Non-pigmented ciliary epithelial cell (primary cell): Measurements from ENCODE around the gene SLCO3A1.
A peak's percentile ranks its signal among the peaks of the same experiment; 100 is the strongest.
"Not testable (repeated sequence)": the region's sequence is repeated elsewhere in the genome, so short reads cannot be mapped to it uniquely, and the experiment has no call there.

Source experiments
- DNase-seq: peaks from one replicate; pipeline ENCODE4 v3.0.0-alpha.2; 2010; ENCODE audit warnings: low read depth

Gene SLCO3A1

DNA sequence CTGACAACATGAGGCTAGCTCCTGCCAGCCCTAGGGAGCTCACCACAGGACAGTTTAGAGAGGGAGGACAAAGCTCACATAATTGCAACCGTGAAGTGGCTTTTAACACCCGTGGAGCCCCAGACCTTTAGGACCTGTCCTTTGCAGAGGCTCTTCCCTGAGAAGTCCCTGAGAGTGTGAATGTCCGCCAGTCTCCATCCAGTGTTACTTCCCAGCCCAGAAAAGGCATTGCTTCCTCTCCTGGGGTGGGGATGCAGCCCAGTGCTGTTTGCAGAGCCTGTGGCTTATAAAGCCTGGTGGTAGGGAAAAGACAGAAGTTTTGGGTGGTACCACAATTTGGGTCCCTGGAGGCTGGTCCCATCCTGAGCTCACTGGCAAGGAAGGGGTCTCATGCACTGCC lies 182.0 kb downstream of the SLCO3A1 start:
- no peak for DNase-seq

DNA sequence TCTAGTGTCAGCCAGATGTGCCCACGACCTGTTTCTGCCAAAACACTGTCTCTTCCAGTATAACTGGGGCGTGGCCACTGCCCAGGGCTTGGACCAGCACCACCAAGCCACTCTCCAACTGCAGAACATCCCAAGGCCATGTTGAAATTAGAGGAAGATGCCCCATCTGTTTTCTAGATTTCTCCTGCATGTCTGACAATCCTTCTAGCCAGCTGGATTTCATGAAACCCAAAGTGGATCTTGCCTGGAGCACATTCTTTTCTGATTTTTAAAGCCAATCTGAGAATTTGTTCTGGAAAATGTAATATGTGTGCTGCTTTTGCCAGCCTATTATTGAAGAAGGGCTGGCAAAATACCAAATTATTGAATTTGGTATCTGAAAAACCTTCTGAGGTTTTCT lies 182.5 kb downstream of the SLCO3A1 start:
- no peak for DNase-seq

DNA sequence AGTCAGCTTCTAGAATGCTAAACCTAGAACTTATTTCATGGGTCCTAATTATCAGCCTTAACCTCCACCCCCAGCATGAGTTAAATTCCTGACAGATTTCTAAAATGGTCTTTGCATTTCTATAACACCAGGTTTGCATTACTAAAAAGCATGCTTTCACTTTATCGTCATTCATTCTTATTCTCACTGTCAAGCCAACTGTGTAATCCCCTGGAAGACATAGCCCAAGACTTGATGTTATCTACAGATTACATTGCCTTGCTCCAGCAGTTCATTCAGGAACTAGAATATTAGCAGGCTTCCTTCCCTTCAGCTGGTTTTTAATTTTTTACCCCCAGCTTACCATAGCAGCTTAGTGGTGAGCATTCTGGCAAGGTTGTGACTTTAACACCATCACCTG lies 184.0 kb downstream of the SLCO3A1 start:
- DNase-seq = no peak

DNA sequence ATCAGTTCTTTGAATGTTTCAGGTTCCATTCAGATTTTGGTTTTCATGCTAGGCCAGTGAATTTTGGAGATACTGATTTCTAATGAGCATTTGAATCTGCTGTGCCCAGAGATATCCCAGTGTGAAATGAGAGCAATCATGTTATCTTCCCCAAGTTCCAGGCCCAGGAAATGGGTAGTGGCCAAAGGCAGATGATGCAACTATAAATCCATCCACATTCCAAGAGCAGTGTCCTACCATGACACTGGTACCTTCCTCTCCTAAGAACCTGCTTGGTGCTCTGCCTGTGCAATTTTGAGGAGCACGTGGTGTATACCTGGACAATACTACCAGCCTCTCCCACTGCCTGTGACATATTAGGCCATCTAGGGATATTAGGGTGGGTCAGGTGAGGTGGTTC lies 186.8 kb downstream of the SLCO3A1 start:
- DNase-seq = no peak

DNA sequence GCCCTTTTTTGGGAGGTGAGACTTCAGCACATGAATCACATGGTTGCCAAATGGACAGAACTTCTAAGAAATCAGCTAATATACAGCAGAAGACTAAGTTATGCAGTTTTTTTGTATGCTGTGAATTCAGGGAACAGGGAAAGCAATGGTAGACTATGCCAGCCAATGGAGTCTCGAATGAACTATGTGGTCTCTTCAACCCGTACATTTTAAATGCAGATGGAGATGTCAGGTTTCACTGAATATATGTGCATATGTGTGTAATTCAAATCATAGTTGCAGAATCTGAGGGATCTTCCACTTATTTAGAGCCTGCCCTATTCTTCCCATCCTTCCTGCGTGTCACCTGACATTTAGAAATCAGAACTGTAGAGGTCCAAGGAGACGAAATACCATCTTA lies 187.9 kb downstream of the SLCO3A1 start:
- DNase-seq = no peak

DNA sequence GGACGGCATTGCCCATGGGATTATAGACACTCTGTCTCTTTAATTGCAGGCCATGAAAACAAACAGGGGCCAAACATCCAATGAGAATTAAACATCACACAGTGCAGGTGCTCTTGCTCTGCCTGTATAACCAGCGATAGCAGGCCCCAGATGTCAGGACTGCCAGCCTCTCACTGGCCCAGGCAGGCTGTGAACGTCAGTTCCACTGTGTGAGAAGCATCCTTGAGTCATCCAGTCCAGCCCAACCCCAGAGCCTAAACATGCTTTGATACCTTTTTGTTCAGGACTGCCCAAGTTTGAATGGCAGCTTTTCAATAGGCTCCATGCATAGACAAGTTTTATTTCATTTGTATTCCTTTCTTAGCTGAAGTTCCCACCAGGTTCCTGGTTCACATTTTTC lies 189.8 kb downstream of the SLCO3A1 start:
- DNase-seq = no peak

DNA sequence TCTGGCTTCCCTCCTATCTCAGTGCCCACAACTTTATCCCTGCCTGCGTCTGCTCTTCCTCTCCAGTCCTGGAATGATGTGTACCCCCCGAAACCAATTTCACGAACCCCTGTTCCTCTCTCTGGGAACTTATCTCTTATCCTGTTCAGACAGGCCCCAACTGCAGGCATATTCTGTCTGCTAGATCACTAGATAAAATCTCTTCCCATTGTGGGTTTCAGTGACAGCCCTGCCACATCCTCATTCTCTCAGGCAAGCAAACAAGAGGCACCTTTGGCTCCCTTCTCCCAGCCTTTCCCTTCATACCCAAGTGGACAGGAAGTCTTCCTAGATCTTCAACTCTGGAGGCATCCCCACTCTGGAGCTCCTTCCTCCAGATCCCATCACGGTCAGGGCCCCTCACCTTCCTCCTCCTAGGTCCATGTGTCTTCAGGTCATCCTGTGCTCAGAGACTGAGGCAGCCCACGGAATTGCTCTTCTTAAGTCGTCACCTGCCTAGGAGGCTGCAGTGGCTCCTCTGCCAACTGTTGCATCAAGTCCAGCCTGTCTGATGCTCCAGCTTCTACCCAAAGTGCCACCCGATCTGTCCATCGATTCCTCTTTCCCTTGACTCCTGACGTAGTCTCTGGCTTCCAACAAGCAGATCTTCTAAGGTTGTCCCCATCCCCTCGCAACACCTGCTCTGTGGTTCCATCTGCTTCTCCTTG lies 190.8 kb downstream of the SLCO3A1 start:
- DNase-seq = no peak

DNA sequence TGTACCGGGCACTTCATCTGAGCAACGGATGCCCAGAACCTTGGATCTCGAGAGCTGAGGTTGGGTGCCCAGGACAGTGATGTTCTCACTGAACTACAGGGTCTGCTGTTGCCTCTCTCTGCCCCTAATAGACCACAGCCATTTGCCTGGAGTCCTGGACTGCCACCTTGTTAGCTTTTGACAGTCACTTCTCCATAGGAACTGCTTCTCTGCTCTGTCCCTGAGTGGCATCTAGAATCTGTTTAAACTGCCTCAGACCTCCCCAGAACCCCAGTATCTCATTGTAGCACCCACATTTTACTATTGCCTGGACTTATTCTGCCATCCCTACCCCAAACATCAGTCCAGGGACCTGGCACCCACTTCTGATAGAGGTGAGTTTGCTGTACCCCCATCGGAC lies 194.4 kb downstream of the SLCO3A1 start:
- DNase-seq = no peak

DNA sequence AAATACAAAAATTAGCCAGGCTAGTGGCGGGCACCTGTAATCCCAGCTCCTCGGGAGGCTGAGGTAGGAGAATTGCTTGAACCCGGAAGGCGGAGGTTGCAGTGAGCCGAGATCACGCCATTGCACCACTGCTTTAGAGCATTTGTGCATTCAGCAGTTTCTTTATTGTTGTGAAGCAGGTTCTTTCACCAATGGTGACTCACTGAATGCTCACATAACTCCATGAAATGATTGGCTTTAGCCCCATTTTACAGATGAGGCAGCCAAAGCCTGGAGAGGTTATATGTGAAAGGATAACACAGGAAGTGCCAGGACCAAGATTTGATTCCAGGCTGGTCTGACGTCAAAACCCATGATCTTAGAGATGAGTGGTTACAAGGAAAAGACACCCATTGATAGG lies 195.2 kb downstream of the SLCO3A1 start:
- no peak for DNase-seq

DNA sequence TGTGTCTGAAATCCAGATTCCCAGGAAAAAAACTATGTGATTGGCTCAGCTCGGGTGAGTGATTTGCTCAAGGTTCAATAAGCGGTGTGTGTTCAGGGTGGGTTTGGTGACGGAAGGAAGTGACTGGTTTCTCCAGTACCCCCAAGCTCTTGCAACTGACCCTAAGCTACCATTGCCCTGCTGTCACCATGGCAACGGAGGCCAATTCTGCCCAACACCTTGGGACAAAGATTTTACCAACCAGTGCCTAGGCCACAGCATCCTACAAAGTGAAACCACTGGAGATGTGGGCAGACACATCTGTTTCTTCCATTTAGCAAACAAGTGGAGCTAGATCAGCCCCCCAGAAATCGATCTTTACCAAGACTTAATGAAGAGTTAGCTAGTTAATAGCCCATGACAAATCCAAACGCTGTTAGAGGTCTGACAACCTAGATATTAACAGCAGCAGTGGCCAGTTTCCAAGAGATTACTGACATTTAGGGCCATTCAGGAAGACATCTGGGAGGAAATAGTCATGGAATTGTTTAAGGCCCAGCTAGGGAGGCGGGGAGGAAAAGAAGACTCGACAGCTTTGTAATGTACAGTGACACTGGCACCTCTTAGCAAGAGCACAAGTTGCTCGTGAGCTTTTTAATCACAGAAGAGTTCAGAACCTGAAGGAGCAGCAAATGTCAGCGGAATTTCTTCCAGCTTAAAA lies 195.9 kb downstream of the SLCO3A1 start:
- DNase-seq = no peak

DNA sequence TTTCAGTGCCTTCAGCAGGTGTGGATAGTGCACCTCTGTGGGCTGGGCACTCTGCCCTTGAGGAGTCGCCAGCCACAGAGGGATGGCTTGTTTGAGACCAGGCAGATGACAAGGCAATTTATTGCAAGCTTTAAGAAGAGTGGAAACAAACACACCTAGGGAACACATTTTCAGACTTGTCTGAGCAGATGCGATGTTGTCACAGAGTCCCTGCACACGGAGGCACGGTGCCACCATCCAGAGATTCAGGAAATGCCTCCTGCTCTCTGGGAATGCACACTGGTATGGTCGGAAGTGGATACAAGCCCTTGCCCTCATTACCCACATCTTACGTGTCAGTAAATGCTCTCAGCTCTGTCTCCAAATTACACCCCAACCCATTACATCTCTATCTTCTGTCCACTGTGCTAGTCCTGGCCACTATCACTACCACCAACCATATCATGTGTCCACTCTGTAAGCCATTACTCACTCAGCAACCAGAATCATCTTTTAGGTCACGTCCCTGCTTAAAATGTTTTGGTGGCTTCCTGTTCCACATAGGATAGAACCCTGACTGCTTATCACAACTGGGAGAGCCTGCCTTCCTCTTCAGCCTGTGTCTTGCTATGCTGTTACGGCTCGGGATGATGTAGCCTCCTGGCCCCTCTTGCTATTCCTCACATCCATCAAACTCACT lies 196.9 kb downstream of the SLCO3A1 start:
- no peak for DNase-seq

DNA sequence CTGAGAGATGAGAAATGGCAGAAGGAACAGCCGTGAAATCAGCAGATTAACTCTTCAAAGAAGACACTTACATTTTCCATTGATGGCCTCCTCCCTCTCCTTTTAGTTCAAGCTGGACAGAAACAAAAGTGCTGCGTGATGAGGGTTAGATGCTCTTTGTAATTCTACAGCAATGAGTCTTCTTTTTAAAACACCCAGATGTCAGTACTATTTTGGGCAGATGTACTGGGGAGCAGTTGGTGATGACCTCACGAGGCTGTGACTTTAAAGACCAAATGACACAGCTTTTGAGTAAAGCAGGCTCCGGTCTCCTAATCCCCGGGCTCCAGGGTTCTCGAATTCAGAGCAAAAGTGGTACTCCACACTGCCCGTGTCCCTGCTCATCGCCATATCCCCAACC lies 198.2 kb downstream of the SLCO3A1 start:
- no peak for DNase-seq

DNA sequence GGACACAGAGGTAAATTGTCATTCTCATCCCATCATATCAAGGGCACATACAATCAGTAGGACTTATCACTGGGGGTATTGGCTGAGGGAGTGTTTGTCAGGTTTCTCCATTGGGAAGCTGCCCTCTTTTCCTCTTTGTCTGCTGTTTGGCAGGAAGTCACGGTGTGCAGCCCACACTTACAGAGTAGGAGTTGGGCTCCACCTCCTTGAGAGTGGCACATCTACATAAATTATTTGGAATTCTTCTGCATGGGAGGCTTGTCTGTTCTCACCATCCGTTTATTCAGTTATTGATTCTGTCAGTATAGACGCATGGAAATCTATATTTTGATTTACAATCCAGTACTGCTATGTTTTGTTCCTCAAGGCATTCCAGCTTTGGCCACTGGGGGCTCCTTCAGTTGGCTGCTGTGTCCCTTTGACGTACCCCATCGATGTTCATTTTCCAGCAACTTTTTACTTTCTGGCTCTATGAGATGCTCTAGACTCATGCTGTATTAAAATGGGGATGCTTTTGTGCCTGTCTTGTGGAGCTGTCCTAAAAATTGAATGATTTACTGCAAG lies 200.3 kb downstream of the SLCO3A1 start:
- DNase-seq = no peak

DNA sequence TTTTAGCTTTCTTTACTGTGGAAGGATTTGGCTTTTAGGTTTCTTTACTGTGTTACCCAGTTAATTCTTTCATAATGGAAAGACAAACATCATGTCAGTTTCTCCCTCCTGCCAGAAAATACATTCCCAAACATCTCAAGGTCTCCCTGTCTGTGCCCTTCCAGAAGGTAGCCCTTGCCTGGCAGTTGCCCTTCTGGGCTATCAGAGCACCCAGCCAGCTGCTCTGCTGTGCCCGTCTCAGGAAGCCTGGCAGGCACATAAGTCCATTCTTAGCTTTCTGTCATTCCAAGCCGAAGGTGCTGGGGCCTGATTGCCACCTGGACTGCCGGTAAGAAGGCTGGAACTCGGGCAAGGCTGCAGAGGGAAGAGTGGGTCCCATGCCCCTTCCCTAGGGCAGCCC lies 203.4 kb downstream of the SLCO3A1 start:
- no peak for DNase-seq

DNA sequence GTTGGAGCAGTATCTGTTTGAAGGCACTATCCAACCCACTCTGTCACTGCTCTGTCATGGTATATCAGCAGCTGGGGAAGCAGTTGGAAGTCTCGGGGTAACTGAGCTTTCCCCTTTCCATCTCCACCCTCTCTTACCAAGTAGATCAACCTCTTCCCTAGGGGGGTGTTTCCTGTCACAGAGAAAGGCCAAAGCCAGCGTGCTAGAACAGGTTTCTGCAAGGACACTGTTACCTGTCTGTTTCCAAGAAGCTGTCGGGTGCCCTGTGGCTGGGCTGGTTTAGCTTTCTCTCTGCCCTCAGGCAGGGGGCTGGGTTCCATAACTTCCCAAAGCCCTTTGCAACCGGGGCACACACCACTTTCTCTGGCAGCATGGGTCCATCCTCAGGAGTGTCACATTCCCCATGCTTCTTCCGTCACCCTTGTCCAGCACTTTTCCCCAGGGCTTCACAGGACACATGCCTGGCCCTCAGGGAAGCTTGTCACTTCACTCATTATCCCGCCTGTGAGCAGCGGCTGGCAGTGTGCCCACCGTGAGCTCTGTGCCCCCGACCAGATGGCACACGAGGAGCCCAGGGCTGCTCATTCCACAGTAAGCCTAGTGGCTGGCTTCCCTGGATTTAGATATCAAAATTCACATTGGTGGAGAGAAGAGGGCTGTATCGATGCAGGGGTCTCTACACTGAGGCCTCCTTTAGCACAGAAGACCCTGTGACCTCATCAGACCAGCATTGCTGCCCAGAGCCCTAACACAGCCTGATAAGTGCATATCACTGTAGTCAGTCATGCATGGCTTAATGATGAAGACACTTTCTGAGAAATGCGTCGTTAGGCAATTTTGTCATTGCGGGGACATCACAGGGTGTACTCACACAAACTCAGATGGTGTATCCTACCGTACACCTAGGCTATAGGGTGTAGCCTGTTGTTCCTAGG lies 205.8 kb downstream of the SLCO3A1 start:
- DNase-seq = no peak

DNA sequence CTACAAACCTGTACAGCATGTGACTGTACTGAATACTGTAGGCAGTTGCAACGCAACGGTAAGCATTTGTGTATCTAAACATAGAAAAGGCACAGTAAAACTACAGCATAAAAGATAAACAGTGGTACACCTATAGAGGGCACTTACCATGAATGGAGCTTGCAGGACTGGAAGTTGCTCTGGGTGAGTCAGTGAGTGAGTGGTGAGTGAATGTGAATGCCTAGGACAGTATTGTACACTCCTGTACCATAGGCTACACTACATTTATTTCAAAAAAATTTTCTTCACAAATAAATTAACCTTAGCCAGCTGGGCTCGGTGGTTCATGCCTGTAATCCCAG lies 206.4 kb downstream of the SLCO3A1 start:
- DNase-seq = not testable (repeated sequence)

DNA sequence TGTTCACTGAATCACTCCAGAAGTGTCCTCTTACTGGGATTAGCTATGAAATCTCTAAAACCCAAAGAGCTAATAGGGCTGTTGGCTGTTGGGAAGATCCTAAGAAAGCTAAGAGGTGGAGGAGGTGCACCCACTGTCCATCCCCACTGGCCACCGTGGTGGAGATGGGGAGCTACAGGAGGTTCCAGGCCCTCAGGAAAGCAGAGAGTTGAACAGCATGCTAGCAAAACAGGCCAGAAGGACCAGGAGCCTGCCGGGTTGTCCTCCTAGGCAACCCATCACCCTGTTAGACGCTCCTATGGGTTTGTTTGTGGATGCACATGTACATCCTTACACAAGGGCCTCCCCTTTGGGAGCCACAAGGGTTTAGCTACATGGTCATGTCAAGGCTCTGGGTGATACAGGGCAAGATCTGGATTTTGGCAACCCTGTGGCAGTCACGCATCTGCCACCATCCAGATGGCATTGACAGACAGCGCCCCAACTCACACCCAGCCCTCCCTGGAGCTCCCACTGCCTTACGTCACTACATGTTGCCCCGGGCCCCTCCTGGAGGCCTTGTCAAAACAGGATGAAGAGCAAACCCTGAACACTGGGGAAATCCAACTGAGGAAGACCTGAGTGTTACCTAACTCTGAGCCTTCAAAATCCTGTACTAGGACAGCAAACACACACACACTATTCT lies 208.1 kb downstream of the SLCO3A1 start:
- no peak for DNase-seq

DNA sequence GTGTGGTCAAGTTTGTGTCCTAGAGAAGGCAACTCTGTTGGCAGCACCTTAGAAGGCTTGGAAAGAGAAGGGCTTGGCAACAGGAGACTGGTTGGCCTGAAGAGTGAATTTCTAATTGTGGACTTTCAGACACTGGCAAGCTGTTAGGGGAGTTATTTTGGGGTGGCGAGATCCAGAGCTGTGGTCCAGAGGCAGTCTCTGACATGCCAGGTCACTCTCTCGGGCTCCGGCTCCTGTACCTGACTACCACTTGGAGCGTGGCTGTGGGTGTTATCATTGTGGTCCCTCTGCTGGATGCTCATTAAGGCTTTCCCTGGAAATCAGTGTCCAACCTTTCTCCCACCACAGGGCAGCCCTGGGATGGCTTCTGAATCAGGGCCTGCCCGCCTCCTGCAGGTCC lies 209.0 kb downstream of the SLCO3A1 start:
- DNase-seq = no peak

DNA sequence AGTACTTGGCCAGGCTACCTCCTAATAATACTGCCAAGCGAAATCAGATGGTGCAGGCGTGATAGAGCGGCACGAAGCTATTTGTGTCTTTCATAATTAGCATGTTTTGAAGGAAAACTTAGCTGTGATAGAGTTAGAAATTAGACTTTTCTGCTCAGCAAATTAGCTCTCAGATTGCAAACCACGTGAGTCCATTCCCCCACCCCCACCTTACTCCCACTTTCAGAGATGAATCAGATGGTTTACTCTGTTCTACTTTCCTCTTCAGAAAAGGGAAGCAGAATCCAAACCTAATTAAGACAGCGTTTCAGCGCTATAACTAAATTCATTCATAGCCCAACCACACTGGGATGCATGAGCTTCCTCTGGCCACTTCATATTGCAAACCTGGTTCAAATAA lies 214.6 kb downstream of the SLCO3A1 start:
- DNase-seq = no peak

DNA sequence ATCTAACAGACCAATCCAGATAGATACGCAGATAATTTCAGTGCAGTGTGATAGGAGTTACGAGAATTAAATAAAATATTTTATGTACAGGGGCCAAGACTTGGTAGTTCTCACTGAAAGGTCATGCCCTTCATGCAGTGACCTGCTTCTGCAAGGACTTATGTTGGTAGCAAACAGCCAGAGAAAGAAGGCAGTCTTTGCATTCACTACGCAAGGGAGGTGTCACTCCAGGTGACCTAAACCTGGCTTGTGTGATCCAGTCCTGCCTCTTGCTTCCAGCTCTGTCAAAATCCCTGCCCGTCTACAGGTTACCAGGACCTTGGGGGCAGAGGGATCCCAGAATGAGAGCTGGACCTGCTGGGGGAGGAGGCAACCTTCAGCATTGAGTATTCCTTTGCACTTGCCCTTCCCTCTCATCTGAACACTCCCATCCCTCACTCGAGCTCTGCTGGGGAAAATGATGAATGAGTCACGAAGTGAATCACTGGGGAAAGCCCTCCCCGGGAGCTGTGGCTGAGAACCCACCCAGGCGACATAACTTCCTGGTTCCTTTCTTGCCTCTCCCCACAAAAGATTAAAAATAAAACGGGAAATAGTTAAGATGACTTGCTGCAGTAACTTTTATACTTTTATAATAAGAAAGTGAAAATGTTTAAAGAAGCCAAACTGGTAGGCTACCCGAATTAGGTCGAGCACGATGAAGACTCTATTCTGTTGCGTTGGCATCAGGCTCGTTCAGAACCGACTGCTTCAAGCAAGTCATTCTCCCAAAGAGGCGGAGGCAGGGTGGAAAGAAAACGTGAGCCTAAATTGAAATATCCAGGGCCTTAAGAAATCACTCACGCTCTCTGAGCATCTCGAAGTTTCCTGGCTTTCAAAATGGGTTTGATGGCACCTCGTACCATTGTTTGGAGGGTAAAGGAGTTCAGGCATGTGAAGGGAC lies 216.1 kb downstream of the SLCO3A1 start:
- DNase-seq = peak; percentile 51
